GM23338 (cell line): Measurements from ENCODE around the gene YIPF7. TPM values are rescaled to one million over a fixed set of nuclear protein-coding genes. Genes with fewer than 3 reads are reported as not detected.

Source experiments
- ATAC-seq: fragments of 200-7000 bp; cut with Tn5 transposase; 3 replicates; pipeline ENCODE4 v1.9.1; 2020
- DNase-seq: peaks from one replicate; pipeline ENCODE4 v3.0.0-alpha.2; 2015; ENCODE audit warnings: low spot score
- H2AFZ ChIP-seq: fragments of 200-600 bp; sonication (generic); 2 replicates; pipeline ENCODE4 v1.8.0; 2016; ENCODE audit warnings: antibody characterized with exemption, mild to moderate bottlenecking, moderate library complexity
- H3F3A ChIP-seq: fragments of 200-600 bp; sonication (generic); replicated peaks from 2 replicates; pipeline ENCODE4 v1.8.0; 2017; ENCODE audit warnings: antibody characterized with exemption, mixed run types, low read depth
- H3K27ac ChIP-seq: fragments of 200-600 bp; sonication (generic); 2 replicates; pipeline ENCODE4 v1.6.1; 2016; ENCODE audit warnings: low read depth
- H3K27me3 ChIP-seq: fragments of 200-600 bp; sonication (generic); 2 replicates; pipeline ENCODE4 v1.8.0; 2016; ENCODE audit warnings: mild to moderate bottlenecking, mixed run types, moderate library complexity; ENCODE audit not compliant: insufficient read depth
- H3K36me3 ChIP-seq: fragments of 200-600 bp; sonication (generic); 2 replicates; pipeline ENCODE4 v1.8.0; 2016; ENCODE audit warnings: mild to moderate bottlenecking; ENCODE audit not compliant: insufficient read depth
- H3K4me1 ChIP-seq: fragments of 200-600 bp; sonication (generic); 2 replicates; pipeline ENCODE4 v1.8.0; 2016; ENCODE audit warnings: mild to moderate bottlenecking, moderate library complexity; ENCODE audit not compliant: insufficient read depth
- H3K4me2 ChIP-seq: fragments of 200-600 bp; sonication (generic); 2 replicates; pipeline ENCODE4 v1.7.1; 2017; ENCODE audit warnings: mixed run types
- H3K4me3 ChIP-seq: fragments of 200-600 bp; sonication (generic); 2 replicates; pipeline ENCODE4 v1.6.1; 2016; ENCODE audit warnings: mixed run types
- H3K79me2 ChIP-seq: fragments of 200-600 bp; sonication (generic); replicated peaks from 2 replicates; pipeline ENCODE4 v1.8.0; 2017; ENCODE audit warnings: mild to moderate bottlenecking; ENCODE audit not compliant: insufficient read depth
- H3K9me2 ChIP-seq: fragments of 200-600 bp; sonication (generic); 2 replicates; pipeline ENCODE4 v1.8.0; 2017; ENCODE audit not compliant: insufficient read depth
- H4K20me1 ChIP-seq: fragments of 200-600 bp; sonication (generic); replicated peaks from 2 replicates; pipeline ENCODE4 v1.8.0; 2017; ENCODE audit warnings: mild to moderate bottlenecking; ENCODE audit not compliant: insufficient read depth
- H3K27ac Mint-ChIP-seq: 2 replicates; pipeline ENCODE4 v1.8.0; 2020; ENCODE audit warnings: inconsistent platforms, mild to moderate bottlenecking, moderate library complexity, mixed read lengths
- H3K27me3 Mint-ChIP-seq: 3 replicates; pipeline ENCODE4 v1.8.0; 2022; ENCODE audit warnings: low read depth, mild to moderate bottlenecking, moderate library complexity, mixed read lengths, inconsistent platforms; ENCODE audit not compliant: insufficient read depth, poor library complexity
- H3K36me3 Mint-ChIP-seq: 3 replicates; pipeline ENCODE4 v1.8.0; 2021; ENCODE audit warnings: low read depth, mild to moderate bottlenecking, inconsistent platforms, moderate library complexity, mixed read lengths
- H3K4me1 Mint-ChIP-seq: 3 replicates; pipeline ENCODE4 v1.8.0; 2020; ENCODE audit warnings: mild to moderate bottlenecking, inconsistent platforms, mixed read lengths
- H3K4me3 Mint-ChIP-seq: 3 replicates; pipeline ENCODE4 v1.8.0; 2021; ENCODE audit warnings: moderate library complexity, mild to moderate bottlenecking, inconsistent platforms, mixed read lengths
- H3K9me3 Mint-ChIP-seq: 3 replicates; pipeline ENCODE4 v1.8.0; 2020; ENCODE audit warnings: moderate library complexity, mild to moderate bottlenecking, inconsistent platforms, mixed read lengths
- CREB1 ChIP-seq: fragments of 250-450 bp; sonication (Bioruptor Pico); IDR thresholded peaks from 2 replicates; pipeline ENCODE4 v1.5.0; 2020; ENCODE audit warnings: low read depth, mild to moderate bottlenecking, moderate library complexity
- EZH2phosphoT487 ChIP-seq: fragments of 200-600 bp; sonication (generic); IDR thresholded peaks from one replicate; pipeline ENCODE4 v1.8.1; 2018; ENCODE audit warnings: antibody characterized with exemption; ENCODE audit not compliant: unreplicated experiment
- JUNB ChIP-seq: IDR thresholded peaks from one replicate; pipeline ENCODE4 v1.6.1; 2016; ENCODE audit warnings: antibody characterized with exemption; ENCODE audit not compliant: unreplicated experiment
- NANOG ChIP-seq: IDR thresholded peaks from 2 replicates; pipeline ENCODE4 v1.6.1; 2016; ENCODE audit warnings: antibody characterized with exemption, borderline replicate concordance
- POLR2AphosphoS5 ChIP-seq: IDR thresholded peaks from 2 replicates; pipeline ENCODE4 v1.6.1; 2016; ENCODE audit warnings: antibody characterized with exemption, low read depth
- STAT1 ChIP-seq: IDR thresholded peaks from one replicate; pipeline ENCODE4 v1.6.1; 2016; ENCODE audit warnings: antibody characterized with exemption; ENCODE audit not compliant: unreplicated experiment
- ZNF114 ChIP-seq: fragments of 250-450 bp; sonication (Bioruptor Pico); IDR thresholded peaks from 2 replicates; pipeline ENCODE4 v1.5.0; 2020; ENCODE audit warnings: mild to moderate bottlenecking, moderate library complexity
- polyA plus RNA-seq: library from polyadenylated mRNA; unstranded; fragments of >200 nt; fragmentation: Nextera tagmentation; extraction: Ambion mirVana; gene quantifications from 2 replicates; pipeline ENCODE4 v1.2.1, GENCODE V29; 2016
- total RNA-seq: library from RNA; depleted of rRNA; stranded (reverse); fragments of >200 nt; shearing (Covaris generic); gene quantifications from 2 replicates; pipeline ENCODE4 v1.2.3, GENCODE V29; 2014
- TF ChIP-seq, protein P1 (sequence below), 2 experiments: fragments of 200-600 bp in 1 of 2; sonication (generic) in 1 of 2; conservative IDR thresholded peaks; 2 replicates each; pipeline versions ENCODE4 v1.5.1 to v1.6.1; 2016 to 2017; ENCODE audit warnings: antibody characterized with exemption in 2 of 2, low read depth in 2 of 2, mild to moderate bottlenecking in 2 of 2, moderate library complexity in 1 of 2
- TF ChIP-seq, protein P2 (sequence below): fragments of 250-450 bp; sonication (Bioruptor Pico); IDR thresholded peaks from 2 replicates; pipeline ENCODE4 v1.5.0; 2020; ENCODE audit warnings: mild to moderate bottlenecking, moderate library complexity
- TF ChIP-seq, protein P3 (sequence below): IDR thresholded peaks from one replicate; pipeline ENCODE4 v1.6.1; 2018; ENCODE audit warnings: antibody characterized with exemption; ENCODE audit not compliant: unreplicated experiment

The YIPF7 gene
- total and polyA plus RNA-seq, 2 experiments from 2014 or later: not detected

GRCh38 chr4:44646151-44646550 is 5.3 kb downstream of the YIPF7 start:
- no peaks in the 10 kb centered on the region for H3F3A ChIP-seq
- H3K27ac ChIP-seq: no peak overlapping the region
- TF ChIP-seq POLR2AphosphoS5: no peak
- no peak overlapping the region for H3K4me3 ChIP-seq
- H3K27me3 ChIP-seq: no peaks in the 10 kb centered on the region
- H3K79me2 ChIP-seq: no peaks in the 10 kb centered on the region
- H3K36me3 ChIP-seq: 0 out of 2 replicates have a peak, but pooled peaks cover 5% of the 10 kb centered on the region
- no peaks in the 10 kb centered on the region for H3K27me3 Mint-ChIP-seq
- no peak overlapping the region for H3K4me3 Mint-ChIP-seq
- H4K20me1 ChIP-seq: no peaks in the 10 kb centered on the region
- H3K27ac Mint-ChIP-seq: no peak overlapping the region
- no peak overlapping the region for H3K4me2 ChIP-seq
- H3K9me2 ChIP-seq: no peaks in the 10 kb centered on the region; the same call in 1 of the 2 replicates
- peaks cover 23% of the 10 kb centered on the region for H3K9me3 Mint-ChIP-seq
- ATAC-seq (no peak), DNase-seq (no peak)
- peaks cover 20% of the 10 kb centered on the region; the same call in 2 of the 3 replicates for H3K36me3 Mint-ChIP-seq
- no peaks in the 10 kb centered on the region for H3K4me1 ChIP-seq
- H3K4me1 Mint-ChIP-seq: no peaks in the 10 kb centered on the region
- H2AFZ ChIP-seq: no peak overlapping the region

DNA sequence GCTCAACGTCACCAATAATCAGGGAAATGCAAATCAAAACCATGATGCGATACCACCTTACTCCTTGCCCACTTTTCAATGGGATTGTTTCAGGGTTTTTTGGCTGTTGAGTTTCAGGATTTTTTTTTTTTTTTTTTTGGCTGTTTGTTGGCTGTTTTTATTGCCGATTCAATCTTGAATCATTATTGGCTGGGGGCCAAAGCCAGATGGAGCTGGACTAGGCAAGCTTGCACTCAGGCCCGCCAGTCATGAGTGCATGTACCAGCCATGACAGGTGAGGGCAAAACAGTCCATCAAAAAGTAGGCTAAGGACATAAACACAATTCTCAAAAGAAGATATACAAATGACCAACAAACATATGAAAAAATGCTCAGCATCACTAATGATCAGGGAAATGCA is 13.3 kb downstream of the YIPF7 start:
- H4K20me1 ChIP-seq: no peaks in the 10 kb centered on the region
- H2AFZ ChIP-seq: no peak overlapping the region
- Mint-ChIP-seq H3K4me3 (no peak overlapping the region), H3K4me1 (no peaks in the 10 kb centered on the region), H3K27me3 (no peaks in the 10 kb centered on the region), H3K36me3 (peaks cover 4% of the 10 kb centered on the region; the same call in 2 of the 3 replicates), H3K27ac (no peak overlapping the region), H3K9me3 (peaks cover 8% of the 10 kb centered on the region)
- H3K4me2 ChIP-seq: no peak overlapping the region
- no peaks in the 10 kb centered on the region for H3K4me1 ChIP-seq
- peaks cover 8% of the 10 kb centered on the region; the same call in 1 of the 2 replicates for H3K9me2 ChIP-seq
- H3K79me2 ChIP-seq: no peaks in the 10 kb centered on the region
- no peaks in the 10 kb centered on the region for H3K27me3 ChIP-seq
- no peak overlapping the region for H3K27ac ChIP-seq
- ATAC-seq: no peak
- DNase-seq: no peak
- H3K4me3 ChIP-seq: no peak overlapping the region
- 0 out of 2 replicates have a peak, but pooled peaks cover 5% of the 10 kb centered on the region for H3K36me3 ChIP-seq
- no peaks in the 10 kb centered on the region for H3F3A ChIP-seq
- TF ChIP-seq STAT1 (no peak), NANOG (no peak), CREB1 (CRISPR knock-in tag) (no peak), JUNB (no peak), ZNF114 (CRISPR knock-in tag) (no peak), EZH2phosphoT487 (no peak)
- TF ChIP-seq, protein P1, sequence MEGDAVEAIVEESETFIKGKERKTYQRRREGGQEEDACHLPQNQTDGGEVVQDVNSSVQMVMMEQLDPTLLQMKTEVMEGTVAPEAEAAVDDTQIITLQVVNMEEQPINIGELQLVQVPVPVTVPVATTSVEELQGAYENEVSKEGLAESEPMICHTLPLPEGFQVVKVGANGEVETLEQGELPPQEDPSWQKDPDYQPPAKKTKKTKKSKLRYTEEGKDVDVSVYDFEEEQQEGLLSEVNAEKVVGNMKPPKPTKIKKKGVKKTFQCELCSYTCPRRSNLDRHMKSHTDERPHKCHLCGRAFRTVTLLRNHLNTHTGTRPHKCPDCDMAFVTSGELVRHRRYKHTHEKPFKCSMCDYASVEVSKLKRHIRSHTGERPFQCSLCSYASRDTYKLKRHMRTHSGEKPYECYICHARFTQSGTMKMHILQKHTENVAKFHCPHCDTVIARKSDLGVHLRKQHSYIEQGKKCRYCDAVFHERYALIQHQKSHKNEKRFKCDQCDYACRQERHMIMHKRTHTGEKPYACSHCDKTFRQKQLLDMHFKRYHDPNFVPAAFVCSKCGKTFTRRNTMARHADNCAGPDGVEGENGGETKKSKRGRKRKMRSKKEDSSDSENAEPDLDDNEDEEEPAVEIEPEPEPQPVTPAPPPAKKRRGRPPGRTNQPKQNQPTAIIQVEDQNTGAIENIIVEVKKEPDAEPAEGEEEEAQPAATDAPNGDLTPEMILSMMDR (conservative IDR thresholded peaks at IDR 0.05; ENCODE audit: low read depth in 2 of 2): no peak
- TF ChIP-seq, protein P2, sequence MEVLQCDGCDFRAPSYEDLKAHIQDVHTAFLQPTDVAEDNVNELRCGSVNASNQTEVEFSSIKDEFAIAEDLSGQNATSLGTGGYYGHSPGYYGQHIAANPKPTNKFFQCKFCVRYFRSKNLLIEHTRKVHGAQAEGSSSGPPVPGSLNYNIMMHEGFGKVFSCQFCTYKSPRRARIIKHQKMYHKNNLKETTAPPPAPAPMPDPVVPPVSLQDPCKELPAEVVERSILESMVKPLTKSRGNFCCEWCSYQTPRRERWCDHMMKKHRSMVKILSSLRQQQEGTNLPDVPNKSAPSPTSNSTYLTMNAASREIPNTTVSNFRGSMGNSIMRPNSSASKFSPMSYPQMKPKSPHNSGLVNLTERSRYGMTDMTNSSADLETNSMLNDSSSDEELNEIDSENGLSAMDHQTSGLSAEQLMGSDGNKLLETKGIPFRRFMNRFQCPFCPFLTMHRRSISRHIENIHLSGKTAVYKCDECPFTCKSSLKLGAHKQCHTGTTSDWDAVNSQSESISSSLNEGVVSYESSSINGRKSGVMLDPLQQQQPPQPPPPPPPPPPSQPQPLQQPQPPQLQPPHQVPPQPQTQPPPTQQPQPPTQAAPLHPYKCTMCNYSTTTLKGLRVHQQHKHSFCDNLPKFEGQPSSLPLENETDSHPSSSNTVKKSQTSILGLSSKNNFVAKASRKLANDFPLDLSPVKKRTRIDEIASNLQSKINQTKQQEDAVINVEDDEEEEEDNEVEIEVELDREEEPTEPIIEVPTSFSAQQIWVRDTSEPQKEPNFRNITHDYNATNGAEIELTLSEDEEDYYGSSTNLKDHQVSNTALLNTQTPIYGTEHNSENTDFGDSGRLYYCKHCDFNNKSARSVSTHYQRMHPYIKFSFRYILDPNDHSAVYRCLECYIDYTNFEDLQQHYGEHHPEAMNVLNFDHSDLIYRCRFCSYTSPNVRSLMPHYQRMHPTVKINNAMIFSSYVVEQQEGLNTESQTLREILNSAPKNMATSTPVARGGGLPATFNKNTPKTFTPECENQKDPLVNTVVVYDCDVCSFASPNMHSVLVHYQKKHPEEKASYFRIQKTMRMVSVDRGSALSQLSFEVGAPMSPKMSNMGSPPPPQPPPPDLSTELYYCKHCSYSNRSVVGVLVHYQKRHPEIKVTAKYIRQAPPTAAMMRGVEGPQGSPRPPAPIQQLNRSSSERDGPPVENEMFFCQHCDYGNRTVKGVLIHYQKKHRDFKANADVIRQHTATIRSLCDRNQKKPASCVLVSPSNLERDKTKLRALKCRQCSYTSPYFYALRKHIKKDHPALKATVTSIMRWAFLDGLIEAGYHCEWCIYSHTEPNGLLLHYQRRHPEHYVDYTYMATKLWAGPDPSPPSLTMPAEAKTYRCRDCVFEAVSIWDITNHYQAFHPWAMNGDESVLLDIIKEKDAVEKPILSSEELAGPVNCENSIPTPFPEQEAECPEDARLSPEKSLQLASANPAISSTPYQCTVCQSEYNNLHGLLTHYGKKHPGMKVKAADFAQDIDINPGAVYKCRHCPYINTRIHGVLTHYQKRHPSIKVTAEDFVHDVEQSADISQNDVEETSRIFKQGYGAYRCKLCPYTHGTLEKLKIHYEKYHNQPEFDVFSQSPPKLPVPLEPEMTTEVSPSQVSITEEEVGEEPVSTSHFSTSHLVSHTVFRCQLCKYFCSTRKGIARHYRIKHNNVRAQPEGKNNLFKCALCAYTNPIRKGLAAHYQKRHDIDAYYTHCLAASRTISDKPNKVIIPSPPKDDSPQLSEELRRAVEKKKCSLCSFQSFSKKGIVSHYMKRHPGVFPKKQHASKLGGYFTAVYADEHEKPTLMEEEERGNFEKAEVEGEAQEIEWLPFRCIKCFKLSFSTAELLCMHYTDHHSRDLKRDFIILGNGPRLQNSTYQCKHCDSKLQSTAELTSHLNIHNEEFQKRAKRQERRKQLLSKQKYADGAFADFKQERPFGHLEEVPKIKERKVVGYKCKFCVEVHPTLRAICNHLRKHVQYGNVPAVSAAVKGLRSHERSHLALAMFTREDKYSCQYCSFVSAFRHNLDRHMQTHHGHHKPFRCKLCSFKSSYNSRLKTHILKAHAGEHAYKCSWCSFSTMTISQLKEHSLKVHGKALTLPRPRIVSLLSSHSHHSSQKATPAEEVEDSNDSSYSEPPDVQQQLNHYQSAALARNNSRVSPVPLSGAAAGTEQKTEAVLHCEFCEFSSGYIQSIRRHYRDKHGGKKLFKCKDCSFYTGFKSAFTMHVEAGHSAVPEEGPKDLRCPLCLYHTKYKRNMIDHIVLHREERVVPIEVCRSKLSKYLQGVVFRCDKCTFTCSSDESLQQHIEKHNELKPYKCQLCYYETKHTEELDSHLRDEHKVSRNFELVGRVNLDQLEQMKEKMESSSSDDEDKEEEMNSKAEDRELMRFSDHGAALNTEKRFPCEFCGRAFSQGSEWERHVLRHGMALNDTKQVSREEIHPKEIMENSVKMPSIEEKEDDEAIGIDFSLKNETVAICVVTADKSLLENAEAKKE (CRISPR knock-in tag): no peak
- TF ChIP-seq, protein P3, sequence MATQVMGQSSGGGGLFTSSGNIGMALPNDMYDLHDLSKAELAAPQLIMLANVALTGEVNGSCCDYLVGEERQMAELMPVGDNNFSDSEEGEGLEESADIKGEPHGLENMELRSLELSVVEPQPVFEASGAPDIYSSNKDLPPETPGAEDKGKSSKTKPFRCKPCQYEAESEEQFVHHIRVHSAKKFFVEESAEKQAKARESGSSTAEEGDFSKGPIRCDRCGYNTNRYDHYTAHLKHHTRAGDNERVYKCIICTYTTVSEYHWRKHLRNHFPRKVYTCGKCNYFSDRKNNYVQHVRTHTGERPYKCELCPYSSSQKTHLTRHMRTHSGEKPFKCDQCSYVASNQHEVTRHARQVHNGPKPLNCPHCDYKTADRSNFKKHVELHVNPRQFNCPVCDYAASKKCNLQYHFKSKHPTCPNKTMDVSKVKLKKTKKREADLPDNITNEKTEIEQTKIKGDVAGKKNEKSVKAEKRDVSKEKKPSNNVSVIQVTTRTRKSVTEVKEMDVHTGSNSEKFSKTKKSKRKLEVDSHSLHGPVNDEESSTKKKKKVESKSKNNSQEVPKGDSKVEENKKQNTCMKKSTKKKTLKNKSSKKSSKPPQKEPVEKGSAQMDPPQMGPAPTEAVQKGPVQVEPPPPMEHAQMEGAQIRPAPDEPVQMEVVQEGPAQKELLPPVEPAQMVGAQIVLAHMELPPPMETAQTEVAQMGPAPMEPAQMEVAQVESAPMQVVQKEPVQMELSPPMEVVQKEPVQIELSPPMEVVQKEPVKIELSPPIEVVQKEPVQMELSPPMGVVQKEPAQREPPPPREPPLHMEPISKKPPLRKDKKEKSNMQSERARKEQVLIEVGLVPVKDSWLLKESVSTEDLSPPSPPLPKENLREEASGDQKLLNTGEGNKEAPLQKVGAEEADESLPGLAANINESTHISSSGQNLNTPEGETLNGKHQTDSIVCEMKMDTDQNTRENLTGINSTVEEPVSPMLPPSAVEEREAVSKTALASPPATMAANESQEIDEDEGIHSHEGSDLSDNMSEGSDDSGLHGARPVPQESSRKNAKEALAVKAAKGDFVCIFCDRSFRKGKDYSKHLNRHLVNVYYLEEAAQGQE: no peak
